Measurements from ENCODE around the gene TSPAN3.

TSPAN3 gene

DNA sequence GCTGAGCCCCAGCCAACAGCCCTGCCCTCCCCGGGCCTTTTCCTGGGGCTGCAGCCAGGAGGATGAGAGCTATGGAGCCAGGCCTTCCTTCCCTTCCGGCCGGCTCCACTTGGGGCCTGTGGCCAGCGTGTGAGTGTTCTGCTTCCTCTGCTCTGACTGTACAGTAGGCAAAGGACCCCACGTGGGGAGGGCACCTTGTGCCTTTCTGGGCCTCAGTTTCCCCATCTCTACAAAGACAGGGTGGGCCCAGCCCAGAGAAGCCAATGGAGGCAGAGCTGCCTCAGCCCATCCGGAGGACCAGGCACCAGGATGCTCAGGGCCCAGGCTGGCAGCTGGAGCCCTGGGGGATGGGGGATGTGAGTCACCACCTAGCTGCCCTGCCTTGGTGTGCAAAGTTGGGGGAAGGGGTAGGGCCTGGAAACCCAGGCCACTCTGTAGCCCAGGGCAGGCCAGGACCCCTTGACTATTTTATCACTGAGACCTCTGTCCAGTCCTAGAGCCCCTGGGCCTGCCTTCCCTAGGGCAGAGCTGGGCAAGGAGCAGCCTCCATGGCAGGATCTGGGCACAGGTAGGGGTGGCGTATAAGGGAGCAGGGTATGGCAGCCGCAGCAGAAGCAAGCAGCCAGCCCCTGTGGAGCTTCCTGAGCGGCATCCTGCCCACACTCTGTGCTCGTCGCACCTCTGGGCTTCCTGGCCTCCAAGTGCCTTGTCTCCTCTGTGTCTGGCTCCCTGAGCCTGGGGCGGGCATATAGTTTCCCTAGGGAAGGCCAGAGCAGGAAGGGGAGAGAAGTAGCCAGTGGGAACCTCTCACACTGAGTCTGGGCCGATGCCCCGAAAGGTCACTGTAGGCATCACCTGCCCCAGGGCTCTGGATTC lies 74.1 kb downstream of the TSPAN3 start:
- Histone ChIP-seq H3K4me3 (ENCODE audit: low read length in 2 of 2) (peak overlapping the region; percentile 34 to 68), H3K27ac (ENCODE audit: low read depth in 2 of 2, low read length in 2 of 2) (peak overlapping the region in 1 of 2 donors; percentile 76), H3K9me3 (ENCODE audit: control insufficient read depth in 2 of 2, low read length in 2 of 2) (no peaks in the 10 kb centered on the region), H3K9ac (ENCODE audit: low read depth in 1 of 2, low read length in 2 of 2) (peak overlapping the region; percentile 37 to 41), H3K4me1 (ENCODE audit: control insufficient read depth in 2 of 2, insufficient read depth in 2 of 2, low read length in 2 of 2) (peaks cover 9% of the 10 kb centered on the region in 2 donors), H3K27me3 (ENCODE audit: control insufficient read depth in 2 of 2, insufficient read depth in 2 of 2, low read length in 2 of 2) (no peaks in the 10 kb centered on the region), H3K36me3 (ENCODE audit: control insufficient read depth in 2 of 2, insufficient read depth in 2 of 2, low read length in 2 of 2) (no peaks in the 10 kb centered on the region)

DNA sequence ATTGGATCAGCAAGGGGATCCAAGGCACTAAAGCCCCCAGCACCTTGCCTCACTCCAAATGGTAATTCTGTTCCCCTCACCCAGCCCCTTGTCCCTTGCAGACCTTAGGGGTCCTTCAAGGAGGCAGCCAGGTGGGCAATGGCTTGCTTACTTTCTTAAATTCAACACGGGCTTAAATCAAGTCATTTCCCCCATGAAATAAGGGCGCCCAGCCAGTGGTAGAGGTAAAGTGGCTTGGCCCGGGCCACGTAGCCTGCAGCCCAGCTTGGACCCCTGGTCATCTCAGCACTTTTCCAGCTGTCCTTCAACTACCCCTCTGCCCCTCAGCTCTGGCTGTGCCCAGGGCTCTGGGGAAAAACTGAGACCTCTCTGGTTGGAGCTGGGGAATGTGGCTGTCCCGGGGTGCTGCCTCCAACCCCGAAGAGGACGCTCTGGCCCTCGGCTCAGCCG lies 74.8 kb downstream of the TSPAN3 start:
- H3K4me1 ChIP-seq (ENCODE audit: control insufficient read depth in 2 of 2, insufficient read depth in 2 of 2, low read length in 2 of 2), result peaks cover 9% of the 10 kb centered on the region in 2 donors
- H3K4me3 ChIP-seq (ENCODE audit: low read length in 2 of 2), result peak overlapping the region; percentile 34 to 68
- H3K27ac ChIP-seq (ENCODE audit: low read depth in 2 of 2, low read length in 2 of 2), result peak overlapping the region; percentile 37 to 76
- no peaks in the 10 kb centered on the region for H3K9me3 ChIP-seq (ENCODE audit: control insufficient read depth in 2 of 2, low read length in 2 of 2)
- H3K36me3 ChIP-seq (ENCODE audit: control insufficient read depth in 2 of 2, insufficient read depth in 2 of 2, low read length in 2 of 2), result no peaks in the 10 kb centered on the region
- peak overlapping the region; percentile 37 to 52 for H3K9ac ChIP-seq (ENCODE audit: low read depth in 1 of 2, low read length in 2 of 2)
- H3K27me3 ChIP-seq (ENCODE audit: control insufficient read depth in 2 of 2, insufficient read depth in 2 of 2, low read length in 2 of 2), result no peaks in the 10 kb centered on the region

DNA sequence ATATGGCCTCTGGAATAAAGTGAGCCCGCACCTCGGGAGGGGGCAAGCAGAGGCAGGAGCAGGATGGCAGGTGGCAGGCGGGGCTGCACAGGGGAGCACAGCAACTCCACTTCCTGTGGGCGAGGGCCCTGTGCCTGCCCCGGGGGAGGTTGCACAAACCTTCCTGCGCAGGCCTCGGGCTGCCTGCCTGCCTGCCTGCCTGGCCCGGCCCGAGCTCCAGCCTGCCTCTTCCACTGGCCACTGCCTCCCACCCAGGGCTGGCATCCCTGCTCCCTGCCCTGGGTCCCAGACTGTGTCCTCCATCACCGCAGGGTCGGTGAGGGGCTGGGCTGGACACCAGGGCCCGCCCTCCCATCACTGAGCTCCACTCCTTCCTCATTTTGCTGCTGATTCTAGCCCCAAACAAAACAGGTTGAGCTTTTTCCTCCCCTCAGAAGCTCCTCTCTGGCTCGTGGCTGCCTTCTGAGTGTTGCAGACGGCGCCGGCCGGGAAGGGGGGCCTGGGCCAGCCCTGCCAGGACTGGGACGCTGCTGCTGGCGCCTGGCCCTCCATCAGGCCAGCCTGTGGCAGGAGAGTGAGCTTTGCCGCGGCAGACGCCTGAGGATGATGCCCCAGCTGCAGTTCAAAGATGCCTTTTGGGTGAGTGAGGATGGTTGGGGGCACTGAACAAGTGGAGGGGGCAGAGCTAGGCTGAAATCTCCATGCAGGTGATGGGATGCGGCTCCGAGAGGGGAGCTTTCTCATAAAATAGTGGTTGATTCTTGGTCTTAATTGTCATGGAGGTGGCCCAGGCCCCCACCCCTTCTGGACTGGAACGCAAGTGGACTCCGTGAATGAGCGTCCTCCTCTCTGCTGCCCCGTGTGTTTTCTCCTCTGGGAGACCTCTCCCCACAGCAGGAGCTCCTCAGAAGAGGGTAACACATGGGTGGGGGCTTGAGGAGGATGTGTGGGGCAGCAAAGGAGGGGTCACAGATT lies 75.7 kb downstream of the TSPAN3 start, which contains the start of gene PSTPIP1:
TSS of gene PSTPIP1 (plus strand) at position 156 of the 975 bp plus-strand sequence. CDS start at position 604, 448 bp downstream.
- Histone ChIP-seq H3K27me3 (ENCODE audit: control insufficient read depth in 2 of 2, insufficient read depth in 2 of 2, low read length in 2 of 2) (no peaks in the 10 kb centered on the region), H3K4me1 (ENCODE audit: control insufficient read depth in 2 of 2, insufficient read depth in 2 of 2, low read length in 2 of 2) (peaks cover 9% of the 10 kb centered on the region in 2 donors), H3K9ac (ENCODE audit: low read depth in 1 of 2, low read length in 2 of 2) (peak within 1 kb of the TSS; percentile 42 to 52), H3K9me3 (ENCODE audit: control insufficient read depth in 2 of 2, low read length in 2 of 2) (no peaks in the 10 kb centered on the region), H3K36me3 (ENCODE audit: control insufficient read depth in 2 of 2, insufficient read depth in 2 of 2, low read length in 2 of 2) (no peaks in the 10 kb centered on the region), H3K27ac (ENCODE audit: low read depth in 2 of 2, low read length in 2 of 2) (peak within 1 kb of the TSS; percentile 37 to 76), H3K4me3 (ENCODE audit: low read length in 2 of 2) (peak within 1 kb of the TSS; percentile 44 to 68)

DNA sequence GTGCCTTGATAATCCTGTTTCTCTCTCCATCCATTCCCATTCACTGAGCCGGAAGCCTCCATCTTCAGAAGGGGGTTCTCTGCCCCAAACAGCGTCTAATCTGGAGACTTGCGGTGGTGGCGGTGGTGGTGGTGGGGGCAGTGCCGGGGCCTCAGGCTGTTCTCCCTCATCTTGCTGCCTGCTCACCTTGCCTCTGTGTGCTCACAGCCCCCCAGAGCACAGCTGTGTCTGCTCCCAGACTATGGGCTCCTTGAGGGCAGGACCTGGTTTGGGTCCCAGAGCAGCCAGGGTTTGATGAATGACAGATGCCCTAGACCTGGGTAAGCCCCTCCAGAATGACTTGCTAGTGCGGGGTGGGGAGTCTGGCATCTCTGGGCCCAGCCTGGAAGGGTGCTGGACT lies 76.4 kb downstream of the TSPAN3 start:
- peak overlapping the region in 1 of 2 donors; percentile 76 for H3K27ac ChIP-seq (ENCODE audit: low read depth in 2 of 2, low read length in 2 of 2)
- H3K4me3 ChIP-seq (ENCODE audit: low read length in 2 of 2), result no peak overlapping the region
- H3K9ac ChIP-seq (ENCODE audit: low read depth in 1 of 2, low read length in 2 of 2), result no peak overlapping the region
- no peaks in the 10 kb centered on the region for H3K9me3 ChIP-seq (ENCODE audit: control insufficient read depth in 2 of 2, low read length in 2 of 2)
- no peaks in the 10 kb centered on the region for H3K27me3 ChIP-seq (ENCODE audit: control insufficient read depth in 2 of 2, insufficient read depth in 2 of 2, low read length in 2 of 2)
- H3K36me3 ChIP-seq (ENCODE audit: control insufficient read depth in 2 of 2, insufficient read depth in 2 of 2, low read length in 2 of 2), result no peaks in the 10 kb centered on the region
- H3K4me1 ChIP-seq (ENCODE audit: control insufficient read depth in 2 of 2, insufficient read depth in 2 of 2, low read length in 2 of 2), result peaks cover 9% of the 10 kb centered on the region in 2 donors

DNA sequence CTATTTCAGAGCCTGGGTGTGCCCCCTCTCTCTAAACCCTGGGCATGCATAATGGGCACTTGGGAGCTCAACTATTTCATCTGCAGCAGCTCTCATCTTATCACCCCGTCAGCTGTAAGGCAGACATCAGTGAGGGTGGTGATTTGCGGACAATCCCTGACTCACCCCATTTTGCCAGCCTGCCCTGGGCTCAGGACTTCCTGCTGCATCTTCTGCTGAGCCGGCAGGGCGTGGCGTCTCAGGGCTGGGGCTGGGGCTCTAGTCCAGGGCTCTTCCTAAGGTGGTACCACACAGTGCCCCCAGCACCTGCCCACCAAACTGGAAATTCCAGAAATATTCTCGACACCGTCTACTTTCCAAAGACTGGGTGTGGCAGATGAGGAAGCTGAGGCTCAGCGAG lies 76.9 kb downstream of the TSPAN3 start:
- H3K4me3 ChIP-seq (ENCODE audit: low read length in 2 of 2), result no peak overlapping the region
- H3K4me1 ChIP-seq (ENCODE audit: control insufficient read depth in 2 of 2, insufficient read depth in 2 of 2, low read length in 2 of 2), result peaks cover 9% of the 10 kb centered on the region in 2 donors
- H3K36me3 ChIP-seq (ENCODE audit: control insufficient read depth in 2 of 2, insufficient read depth in 2 of 2, low read length in 2 of 2), result no peaks in the 10 kb centered on the region
- H3K27me3 ChIP-seq (ENCODE audit: control insufficient read depth in 2 of 2, insufficient read depth in 2 of 2, low read length in 2 of 2), result no peaks in the 10 kb centered on the region
- no peak overlapping the region for H3K9ac ChIP-seq (ENCODE audit: low read depth in 1 of 2, low read length in 2 of 2)
- H3K9me3 ChIP-seq (ENCODE audit: control insufficient read depth in 2 of 2, low read length in 2 of 2), result no peaks in the 10 kb centered on the region
- H3K27ac ChIP-seq (ENCODE audit: low read depth in 2 of 2, low read length in 2 of 2), result no peak overlapping the region

DNA sequence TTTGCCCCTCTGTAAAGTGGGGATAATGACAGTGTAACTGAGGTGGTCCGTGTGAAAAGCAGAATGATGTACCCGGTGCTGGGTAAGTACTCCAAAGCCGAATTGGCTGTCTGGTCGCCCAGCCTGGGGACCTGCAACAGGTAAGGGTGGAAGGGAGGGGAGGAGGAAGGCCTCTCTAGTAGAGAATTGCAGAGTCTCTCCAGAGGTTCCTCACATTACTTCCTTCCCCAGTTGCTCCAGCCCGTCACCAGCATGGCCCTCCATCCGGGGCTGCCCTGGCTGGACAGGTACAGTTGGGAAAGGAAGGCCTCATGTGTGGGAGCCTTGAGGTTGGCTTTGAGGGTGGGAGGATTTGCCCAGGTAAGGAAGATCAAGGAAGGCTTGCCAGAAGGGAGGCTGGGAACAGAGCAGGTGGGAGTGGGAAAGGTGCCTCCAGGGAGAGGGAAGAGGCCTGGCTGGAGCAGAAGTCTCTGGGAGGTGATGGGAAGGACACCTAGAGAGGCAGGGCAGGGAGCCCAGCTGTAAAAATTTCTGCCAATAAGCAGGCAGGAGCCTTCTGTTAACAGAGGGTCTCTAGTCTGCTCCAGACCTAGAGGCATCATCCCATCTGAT lies 77.7 kb downstream of the TSPAN3 start:
- H3K4me1 ChIP-seq (ENCODE audit: control insufficient read depth in 2 of 2, insufficient read depth in 2 of 2, low read length in 2 of 2), result peaks cover 9% of the 10 kb centered on the region in 2 donors
- no peak overlapping the region for H3K27ac ChIP-seq (ENCODE audit: low read depth in 2 of 2, low read length in 2 of 2)
- H3K27me3 ChIP-seq (ENCODE audit: control insufficient read depth in 2 of 2, insufficient read depth in 2 of 2, low read length in 2 of 2), result no peaks in the 10 kb centered on the region
- H3K9me3 ChIP-seq (ENCODE audit: control insufficient read depth in 2 of 2, low read length in 2 of 2), result no peaks in the 10 kb centered on the region
- no peaks in the 10 kb centered on the region for H3K36me3 ChIP-seq (ENCODE audit: control insufficient read depth in 2 of 2, insufficient read depth in 2 of 2, low read length in 2 of 2)
- no peak overlapping the region for H3K9ac ChIP-seq (ENCODE audit: low read depth in 1 of 2, low read length in 2 of 2)
- no peak overlapping the region for H3K4me3 ChIP-seq (ENCODE audit: low read length in 2 of 2)

DNA sequence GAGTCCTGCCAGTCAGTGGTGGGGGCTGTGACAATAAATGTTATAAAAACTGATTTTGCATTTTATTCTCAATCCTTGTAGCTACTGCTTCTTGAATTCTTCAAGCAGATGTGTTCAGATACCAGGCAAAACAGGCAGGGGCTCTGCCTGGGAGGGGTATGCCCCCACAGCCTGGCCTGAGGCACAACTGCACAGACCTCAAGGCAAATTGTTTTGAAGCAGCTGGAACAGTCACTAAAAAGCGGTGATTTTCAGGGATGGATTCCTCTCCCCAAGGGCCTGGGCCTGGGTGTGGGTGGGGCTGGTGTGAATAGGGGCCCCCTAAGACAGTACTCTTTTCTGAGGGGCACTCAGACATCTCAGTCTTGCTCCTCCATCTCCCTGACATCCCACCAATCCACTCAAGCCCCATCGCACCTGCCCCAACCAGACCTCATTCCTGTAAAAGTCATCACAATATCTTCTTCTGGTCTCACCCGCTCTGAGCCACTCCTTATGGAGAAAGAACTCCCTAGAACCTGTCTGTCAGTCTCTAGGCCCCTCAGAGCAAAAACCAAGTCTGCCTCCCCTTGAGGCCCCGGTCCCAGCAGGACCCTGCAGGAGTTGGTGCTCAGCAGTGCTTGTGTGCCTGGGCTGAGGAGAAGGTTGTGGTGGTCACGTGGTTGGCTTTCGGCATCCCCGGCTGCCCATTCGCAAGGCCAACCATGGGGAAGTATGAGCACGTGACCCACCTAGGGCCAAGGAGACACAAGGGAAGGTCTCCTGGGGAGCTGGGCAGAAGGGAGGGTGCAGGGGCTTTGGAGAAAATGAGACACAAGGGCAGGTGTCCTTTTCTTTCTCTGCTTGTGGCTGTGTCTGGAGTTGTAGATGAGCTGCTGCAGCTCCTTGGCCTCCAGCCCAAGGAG lies 78.9 kb downstream of the TSPAN3 start:
- H3K27me3 ChIP-seq (ENCODE audit: control insufficient read depth in 2 of 2, insufficient read depth in 2 of 2, low read length in 2 of 2), result no peaks in the 10 kb centered on the region
- H3K4me3 ChIP-seq (ENCODE audit: low read length in 2 of 2), result no peak overlapping the region
- H3K9ac ChIP-seq (ENCODE audit: low read depth in 1 of 2, low read length in 2 of 2), result no peak overlapping the region
- H3K36me3 ChIP-seq (ENCODE audit: control insufficient read depth in 2 of 2, insufficient read depth in 2 of 2, low read length in 2 of 2), result no peaks in the 10 kb centered on the region
- no peak overlapping the region for H3K27ac ChIP-seq (ENCODE audit: low read depth in 2 of 2, low read length in 2 of 2)
- H3K4me1 ChIP-seq (ENCODE audit: control insufficient read depth in 2 of 2, insufficient read depth in 2 of 2, low read length in 2 of 2), result peaks cover 9% of the 10 kb centered on the region in 2 donors
- H3K9me3 ChIP-seq (ENCODE audit: control insufficient read depth in 2 of 2, low read length in 2 of 2), result no peaks in the 10 kb centered on the region

Data from mucosa of rectum (tissue), 2 donors.